T-helper 9 cell (primary cell): Measurements from ENCODE around the gene LAP3.

Experiments
- DNase-seq: peaks from one replicate; pipeline ENCODE4 v3.0.0-alpha.2; 2020

The LAP3 gene

DNA sequence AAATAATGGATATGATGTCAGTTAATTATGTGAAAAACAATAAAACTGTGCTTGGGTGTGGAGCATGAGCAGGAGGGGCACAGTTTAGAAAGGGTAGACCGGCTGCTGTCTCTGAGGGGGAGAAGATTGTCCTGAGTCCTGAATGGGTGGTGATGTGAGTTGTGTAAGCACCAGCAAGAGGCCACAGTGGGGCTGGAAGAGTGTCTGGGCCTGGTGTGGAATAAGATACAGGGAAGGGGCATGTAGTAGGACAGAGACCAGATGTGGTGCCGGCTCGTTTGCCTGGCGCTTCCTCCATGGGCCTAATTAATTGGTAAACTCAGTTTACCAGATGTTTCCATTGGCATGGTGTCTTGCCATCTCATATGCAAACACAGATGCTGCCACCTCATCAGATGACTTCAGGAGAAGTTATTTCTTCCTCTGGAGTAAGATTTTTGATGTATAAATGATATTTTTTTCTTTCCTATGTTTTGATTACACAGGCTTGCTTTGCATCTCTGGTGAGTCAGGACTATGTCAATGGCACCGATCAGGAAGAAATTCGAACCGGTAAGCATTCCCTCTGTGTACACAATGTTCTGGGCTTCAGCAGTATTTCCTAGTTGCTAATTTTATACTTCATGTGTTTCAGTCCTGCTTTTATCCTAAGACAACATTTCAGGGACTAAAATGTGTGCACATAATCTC lies 42.6 kb downstream of the LAP3 start:
- DNase-seq, result no peak

DNA sequence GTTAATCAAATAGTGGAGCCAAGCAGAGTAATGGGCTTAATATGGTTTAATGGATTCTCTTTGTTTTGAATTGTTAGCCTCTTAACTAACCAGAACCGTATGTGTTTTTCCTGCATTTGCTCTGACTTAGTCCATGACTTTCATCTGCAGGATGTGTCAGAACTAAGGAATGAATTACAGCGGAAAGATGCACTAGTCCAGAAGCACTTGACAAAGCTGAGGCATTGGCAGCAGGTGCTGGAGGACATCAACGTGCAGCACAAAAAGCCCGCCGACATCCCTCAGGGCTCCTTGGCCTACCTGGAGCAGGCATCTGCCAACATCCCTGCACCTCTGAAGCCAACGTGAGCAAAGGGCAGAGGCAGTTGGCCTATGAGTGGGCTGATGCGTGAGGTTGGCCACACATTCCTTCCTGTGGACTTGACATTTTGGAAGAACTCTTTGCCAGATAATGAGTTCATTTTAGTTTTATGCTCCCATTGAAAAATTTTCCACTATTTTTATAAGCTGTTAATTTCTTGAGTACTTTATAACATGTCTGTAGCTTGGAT lies 46.5 kb downstream of the LAP3 start:
- no peak for DNase-seq

DNA sequence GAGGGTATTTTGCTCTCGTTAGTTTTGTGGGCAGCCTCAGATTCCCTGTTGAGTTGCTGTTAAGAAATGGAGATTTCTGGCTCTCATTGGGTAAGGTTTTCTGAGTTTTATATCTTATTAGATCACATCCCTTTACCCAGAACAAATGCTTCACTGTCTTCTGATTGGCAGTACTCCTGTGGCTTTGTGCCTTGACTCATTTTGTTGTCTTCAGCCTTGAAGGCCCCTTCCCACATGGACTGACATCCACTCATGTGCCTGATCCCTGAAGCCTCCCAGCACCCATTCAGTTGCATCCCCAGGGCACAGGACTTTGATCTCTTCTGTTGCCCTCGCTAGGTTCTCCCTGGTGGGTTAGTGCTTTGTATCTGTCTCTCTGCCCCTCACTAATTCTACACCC lies 47.8 kb downstream of the LAP3 start:
- no peak for DNase-seq

DNA sequence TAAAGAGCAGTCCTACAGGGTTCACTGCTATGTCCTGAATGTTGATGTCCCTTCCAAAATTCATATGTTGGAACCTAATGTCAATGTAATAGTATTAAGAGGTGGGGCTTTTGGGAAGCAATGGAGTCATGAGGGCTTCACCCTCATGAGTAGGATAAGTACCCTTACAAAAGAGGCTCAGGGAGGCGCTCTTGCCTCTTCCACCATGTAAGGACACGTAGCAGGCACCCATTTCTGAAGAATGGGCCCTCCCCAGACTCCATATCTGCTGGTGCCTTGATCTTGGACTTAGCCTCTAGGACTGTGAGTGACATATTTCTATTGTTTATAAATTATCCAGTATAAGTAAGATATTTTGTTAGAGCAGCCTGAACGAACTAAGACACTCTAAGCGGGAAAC lies 53.2 kb downstream of the LAP3 start:
- no peak for DNase-seq

DNA sequence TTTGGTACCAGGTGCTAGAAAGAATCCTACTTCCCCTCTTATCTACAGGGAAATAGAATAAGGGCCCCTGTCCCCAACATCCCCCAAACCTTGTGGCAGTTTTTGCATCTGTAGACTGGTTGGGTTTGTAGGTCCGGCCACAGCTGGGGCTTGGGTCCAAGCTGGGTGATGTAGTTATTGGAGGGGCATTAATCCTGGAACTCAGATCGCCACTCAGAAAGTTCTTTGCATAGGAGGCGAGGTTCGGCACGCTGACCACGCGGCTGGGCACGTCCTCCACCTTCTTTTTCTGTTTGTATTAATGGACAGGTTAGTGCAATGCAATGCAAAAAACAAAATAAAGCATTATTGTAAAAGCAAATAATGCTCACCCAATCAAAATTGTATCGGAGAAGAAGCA lies 56.6 kb downstream of the LAP3 start:
- DNase-seq, result no peak

DNA sequence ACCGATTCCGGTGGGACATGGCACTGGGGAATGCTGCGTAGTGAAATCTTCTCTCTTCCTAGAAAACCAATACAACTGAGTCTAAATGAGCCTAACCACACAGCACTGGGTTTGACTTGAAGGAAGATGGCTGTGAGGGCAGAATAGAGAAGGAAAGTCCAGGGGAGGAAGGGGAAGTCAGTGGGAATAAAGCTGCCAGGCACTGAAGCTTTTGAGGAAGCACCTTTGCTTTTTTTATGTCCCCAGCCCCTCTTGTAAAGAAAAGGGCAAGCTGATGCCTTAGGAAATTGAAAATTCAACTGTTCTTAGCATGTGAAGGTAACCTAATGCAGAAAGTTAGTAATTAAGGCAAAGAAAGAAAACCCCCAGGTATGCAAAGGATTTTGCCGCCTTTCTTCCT lies 58.1 kb downstream of the LAP3 start:
- DNase-seq, result no peak

DNA sequence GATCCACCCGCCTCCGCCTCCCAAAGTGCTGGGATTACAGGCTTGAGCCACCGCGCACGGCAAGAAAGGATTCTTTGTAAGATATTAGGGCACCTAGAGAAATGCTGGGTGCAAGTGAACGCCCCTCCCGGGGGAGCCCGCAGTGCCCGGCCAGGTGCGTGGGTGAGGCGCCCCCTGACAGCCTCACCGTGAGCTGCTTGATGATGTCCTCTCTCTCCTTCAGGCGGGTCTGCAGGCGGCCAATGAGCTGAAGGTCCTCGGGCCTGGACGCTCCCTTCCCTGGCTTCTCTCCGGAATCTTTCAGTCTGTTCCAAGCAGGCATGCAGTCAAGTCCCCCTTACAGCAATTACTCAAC lies 59.3 kb downstream of the LAP3 start:
- DNase-seq, result no peak

DNA sequence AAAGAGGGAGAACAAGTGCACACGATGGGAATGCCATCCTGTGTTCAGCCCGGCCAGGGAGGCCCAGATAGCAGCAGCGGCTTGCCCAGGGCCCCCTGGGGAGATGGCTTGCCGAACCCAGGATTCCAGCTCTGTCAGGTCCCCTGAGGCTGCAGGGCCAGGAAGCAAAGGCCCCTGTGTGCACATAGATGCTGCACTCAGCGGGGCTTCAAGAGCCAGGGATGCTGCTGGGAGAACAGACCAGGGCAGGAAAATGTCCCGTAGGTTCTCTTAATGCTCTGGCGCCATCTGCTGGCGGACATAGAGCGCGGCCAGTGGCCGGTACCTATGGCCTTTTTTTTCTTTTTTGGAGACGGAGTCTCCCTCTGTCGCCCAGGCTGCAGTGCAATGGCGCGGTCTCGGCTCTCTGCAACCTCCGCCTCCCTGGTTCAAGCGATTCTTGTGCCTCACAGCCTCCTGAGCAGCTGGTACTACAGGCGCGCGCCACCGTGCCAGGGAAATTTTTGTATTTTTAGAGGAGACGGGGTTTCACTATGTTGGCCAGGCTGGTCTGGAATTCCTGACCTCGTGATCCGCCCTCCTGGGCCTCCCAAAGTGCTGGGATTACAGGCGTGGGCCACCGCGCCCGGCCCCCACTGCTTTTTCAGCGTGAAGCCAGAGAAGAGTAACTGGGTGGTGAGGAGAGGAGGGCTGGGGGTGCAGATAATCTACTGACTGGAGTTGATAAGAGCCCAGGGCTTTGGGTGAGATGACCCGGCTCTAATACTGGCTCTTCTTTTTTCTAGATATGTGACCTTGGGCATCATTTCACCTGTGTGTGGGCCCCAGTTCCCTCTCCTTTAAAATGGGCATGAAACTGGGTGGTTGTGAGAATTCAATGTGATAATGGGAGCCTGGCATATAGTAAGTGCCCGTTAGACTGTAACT lies 60.0 kb downstream of the LAP3 start:
- peak; percentile 70 for DNase-seq

DNA sequence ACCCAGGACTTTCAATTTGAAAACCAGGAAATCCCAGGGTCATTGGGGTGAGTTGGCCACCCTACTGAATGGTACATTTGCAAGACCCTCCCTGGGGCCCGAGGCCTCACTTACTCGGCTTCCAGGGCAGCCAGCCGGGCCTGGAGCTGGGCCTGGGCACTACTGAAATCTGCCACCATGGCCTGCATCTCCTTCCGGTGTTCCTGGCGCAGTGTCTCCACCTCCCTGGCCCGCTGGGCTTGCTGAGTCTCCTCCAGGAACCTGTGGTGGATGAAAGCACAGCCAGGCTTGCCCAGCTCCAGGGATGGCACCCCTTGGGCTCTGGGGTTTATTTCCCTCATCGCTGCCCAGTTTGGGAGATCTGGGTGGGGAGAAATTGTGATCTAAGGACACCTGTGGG lies 62.1 kb downstream of the LAP3 start:
- no peak for DNase-seq

DNA sequence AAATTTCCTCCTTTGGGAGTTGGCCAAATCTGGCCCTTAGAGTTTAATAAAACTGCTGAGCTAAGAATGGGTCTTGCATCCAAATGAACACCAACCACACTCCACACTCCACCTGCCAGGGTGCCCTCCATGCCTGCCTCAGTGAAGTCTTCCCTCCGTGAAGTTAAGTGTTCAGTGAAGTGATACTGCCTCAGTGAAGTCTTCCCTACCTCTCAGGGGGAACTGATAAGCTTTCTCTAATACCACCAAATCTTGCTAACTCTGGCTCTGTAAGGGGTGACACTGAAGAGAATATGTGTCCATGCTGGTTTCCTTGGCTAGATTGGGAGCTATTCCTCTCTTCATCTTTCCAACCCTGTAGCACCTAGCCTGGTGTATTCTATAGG lies 65.4 kb downstream of the LAP3 start:
- DNase-seq, result no peak

DNA sequence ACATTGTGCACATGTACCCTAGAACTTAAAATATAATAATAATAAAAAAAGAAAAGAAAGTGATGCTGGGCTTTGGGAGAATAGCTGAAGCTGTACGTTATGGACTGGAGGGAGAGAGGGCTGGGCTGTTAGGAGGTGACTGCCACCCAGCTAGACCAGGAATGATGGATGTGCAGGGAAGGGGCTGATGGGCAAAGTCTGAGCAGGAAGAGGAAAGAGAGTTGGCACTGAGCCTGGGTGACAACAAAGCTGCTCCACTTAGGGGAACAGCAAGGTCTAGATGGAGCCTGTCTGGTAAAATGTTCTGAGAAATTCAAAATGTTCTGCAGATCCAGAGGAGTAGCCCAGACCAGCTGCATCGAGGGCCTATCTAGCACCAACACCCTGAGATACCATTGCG lies 69.7 kb downstream of the LAP3 start:
- no peak for DNase-seq

DNA sequence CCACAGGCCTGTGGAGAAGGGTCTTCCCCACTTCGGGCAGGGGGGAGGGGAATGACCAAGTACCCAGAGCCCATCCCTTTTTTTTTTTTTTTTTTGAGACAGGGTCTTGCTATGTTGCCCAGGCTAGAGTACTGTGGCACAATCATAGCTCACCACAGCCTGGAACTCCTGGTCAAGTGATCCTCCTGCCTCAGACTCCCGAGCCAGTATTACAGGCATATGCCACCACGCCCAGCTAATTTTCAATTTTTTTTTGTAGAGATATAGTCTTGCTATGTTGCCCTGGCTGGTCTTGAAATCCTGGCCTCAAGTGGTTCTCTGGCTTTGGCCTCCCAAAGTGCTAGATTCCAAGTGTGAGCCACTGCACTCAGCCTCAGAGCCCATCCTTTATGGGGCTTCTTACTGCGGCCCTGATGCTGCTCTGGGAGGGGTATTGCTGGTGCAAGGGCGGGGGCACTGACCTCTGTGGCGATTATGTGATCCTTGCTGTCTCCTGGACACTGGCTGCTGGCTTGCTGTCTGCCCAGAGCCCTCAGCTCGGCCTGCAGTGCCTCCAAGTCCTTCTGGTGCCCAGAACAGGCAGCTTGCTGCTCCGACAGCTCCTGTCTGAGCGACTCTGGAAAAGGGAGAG lies 70.3 kb downstream of the LAP3 start:
- DNase-seq, result no peak

DNA sequence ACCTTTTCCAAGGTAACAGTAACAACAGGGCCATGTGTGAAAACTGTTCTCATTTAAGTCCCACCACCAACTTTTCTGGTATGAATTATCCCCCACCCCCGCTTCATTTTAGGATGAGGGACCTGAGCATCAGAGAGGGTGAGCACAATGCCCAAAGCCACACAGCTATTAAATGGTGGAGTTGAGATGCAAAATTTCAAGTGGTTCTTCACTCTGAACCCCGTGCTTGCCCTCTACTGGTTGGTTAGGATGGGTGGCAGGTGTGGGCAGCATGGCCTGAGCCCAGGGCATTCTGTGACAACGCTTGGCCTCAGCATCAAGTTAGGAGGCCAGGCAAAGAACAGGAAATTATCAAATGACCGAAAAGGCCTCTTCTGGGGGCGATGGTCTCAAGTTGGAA lies 70.9 kb downstream of the LAP3 start:
- DNase-seq, result no peak

DNA sequence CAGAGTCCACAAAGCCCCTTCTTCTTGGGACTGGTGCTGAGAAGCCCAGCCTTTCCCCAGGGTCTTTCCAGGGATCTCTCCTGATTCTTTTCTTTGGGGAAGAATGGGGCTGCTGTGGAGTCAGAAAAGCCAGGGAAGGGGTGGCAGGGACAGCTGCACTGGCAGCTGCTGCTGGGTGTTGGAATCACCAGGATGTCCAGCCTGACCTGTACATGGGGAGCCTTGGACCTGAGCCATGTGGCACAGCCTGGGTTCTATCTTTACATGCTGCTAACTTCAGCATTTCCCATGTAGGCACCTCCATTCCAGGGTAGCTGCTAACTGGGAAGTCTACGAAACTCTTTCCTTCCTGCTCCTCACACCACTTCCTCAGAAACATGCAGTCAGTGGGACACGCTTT lies 73.4 kb downstream of the LAP3 start:
- no peak for DNase-seq

DNA sequence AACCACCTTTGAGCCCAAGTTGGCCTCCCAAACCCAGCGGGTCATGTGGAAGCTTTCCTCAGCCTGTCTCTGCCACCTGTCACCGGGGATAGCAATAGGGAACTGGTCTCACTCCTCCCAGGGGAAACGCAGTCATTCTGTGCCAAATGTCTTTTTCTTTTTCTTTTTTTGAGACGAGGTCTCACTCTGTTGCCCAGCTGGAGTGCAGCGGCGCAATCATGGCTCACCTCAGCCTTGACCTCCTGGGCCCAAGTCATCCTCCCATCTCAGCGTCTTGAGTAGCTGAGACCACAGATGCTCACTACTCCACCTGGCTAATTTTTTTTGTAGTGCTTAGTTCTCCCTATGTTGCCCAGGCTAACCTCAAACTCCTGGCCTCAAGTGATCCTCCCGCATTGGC lies 77.7 kb downstream of the LAP3 start:
- no peak for DNase-seq

DNA sequence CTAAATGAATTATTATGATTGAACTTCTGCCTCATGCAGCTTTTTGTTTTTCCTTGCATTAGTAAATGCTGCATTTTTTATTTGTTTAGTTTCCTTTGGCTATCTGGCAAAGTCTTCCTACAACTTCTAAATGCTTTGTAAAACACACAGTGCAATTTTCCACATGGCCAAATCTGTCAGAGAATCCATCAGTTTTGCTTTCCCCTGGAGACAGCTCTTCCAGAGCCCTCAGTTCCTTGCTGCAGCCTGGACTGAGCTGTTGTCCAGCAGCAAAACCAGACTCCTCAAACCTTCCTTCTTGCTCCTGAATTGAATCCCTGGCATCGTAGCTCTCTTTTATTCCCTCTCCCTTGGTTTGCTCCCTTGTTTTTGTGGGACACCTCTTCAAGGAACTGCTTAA lies 80.1 kb downstream of the LAP3 start:
- DNase-seq, result no peak
